ENCODE data around the gene MTCL1. TPM values are rescaled to one million over a fixed set of nuclear protein-coding genes. Genes with fewer than 3 reads are reported as not detected.

Gene MTCL1
- total RNA-seq, 1 experiment from 2014 or later = 28.3 TPM

DNA sequence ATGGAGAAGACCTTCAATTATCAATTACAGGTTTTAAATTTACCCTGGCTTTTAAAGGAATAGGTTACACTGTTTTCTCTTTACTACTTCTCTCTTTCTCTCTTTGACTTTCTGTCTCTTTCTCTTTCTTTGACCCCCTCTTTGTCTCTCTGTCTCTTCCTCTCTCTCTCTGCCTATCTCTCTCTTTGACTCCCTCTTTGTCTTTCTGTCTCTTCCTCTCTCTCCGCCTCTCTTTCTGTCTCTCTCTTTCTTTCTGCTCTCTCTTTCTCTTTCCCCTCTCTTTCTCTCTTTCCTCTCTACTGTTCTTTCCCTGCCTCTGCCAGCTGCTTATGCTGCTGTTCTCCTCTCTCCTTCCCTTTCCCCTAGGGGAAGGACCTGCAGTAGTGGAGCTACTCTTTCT, 175.7 kb downstream of the MTCL1 start:
- BruUV-seq (replicated peaks) = no TSS peak
- Mint-ChIP-seq H3K9me3 (ENCODE audit: unreplicated experiment) (peaks cover 45% of the 10 kb centered on the region), H3K27me3 (ENCODE audit: insufficient read depth, unreplicated experiment) (no peaks in the 10 kb centered on the region), H3K27ac (ENCODE audit: unreplicated experiment) (no peak overlapping the region), H3K4me3 (ENCODE audit: unreplicated experiment) (no peak overlapping the region), H3K4me1 (ENCODE audit: low read depth, unreplicated experiment) (no peaks in the 10 kb centered on the region), H3K36me3 (ENCODE audit: insufficient read depth, unreplicated experiment) (no peaks in the 10 kb centered on the region)
- DNase-seq = no peak
- no peak overlapping the region for H3K4me3 ChIP-seq (ENCODE audit: low read depth, low read length)
- H3K27me3 ChIP-seq (replicated peaks; ENCODE audit: control insufficient read depth, insufficient read depth, low read length) = no peaks in the 10 kb centered on the region
- TF ChIP-seq, protein P1, sequence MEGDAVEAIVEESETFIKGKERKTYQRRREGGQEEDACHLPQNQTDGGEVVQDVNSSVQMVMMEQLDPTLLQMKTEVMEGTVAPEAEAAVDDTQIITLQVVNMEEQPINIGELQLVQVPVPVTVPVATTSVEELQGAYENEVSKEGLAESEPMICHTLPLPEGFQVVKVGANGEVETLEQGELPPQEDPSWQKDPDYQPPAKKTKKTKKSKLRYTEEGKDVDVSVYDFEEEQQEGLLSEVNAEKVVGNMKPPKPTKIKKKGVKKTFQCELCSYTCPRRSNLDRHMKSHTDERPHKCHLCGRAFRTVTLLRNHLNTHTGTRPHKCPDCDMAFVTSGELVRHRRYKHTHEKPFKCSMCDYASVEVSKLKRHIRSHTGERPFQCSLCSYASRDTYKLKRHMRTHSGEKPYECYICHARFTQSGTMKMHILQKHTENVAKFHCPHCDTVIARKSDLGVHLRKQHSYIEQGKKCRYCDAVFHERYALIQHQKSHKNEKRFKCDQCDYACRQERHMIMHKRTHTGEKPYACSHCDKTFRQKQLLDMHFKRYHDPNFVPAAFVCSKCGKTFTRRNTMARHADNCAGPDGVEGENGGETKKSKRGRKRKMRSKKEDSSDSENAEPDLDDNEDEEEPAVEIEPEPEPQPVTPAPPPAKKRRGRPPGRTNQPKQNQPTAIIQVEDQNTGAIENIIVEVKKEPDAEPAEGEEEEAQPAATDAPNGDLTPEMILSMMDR (IDR thresholded peaks at IDR 0.05; ENCODE audit: insufficient read depth in 1 of 2, low read depth in 1 of 2, low read length in 1 of 2, severe bottlenecking in 1 of 2, unreplicated experiment in 1 of 2) = no peak
- H3K4me1 ChIP-seq = no peaks in the 10 kb centered on the region
- ChIA-PET POLR2A (interaction anchor here (0.6 kb wide), 1 partner anchor 38 kb away, joined by 3 read pairs; no protein-coding TSS in a partner anchor), CTCF (no interaction called here)
- intact Hi-C loops (cut with micrococcal nuclease; ENCODE audit: unreplicated experiment) = no loop called here
- H3K9me3 ChIP-seq = peaks cover 11% of the 10 kb centered on the region
- no peaks in the 10 kb centered on the region for H3K36me3 ChIP-seq (ENCODE audit: control insufficient read depth, insufficient read depth, low read length)

Other genes with a start within 250 kb of the MTCL1 start
- gene RAB12, start 96.1 kb upstream of the MTCL1 start, total RNA-seq (2022) = 37.8 and 42.8 TPM in 2 replicates